HK-2 (cell line): ENCODE data around the gene H3-3A.
"Not testable (repeated sequence)": the region's sequence is repeated elsewhere in the genome, so short reads cannot be mapped to it uniquely, and the experiment has no call there.

Experiments
- DNase-seq: peaks from one replicate; pipeline ENCODE4 v3.0.0-alpha.2; 2018; ENCODE audit not compliant: unreplicated experiment

Gene H3-3A

DNA sequence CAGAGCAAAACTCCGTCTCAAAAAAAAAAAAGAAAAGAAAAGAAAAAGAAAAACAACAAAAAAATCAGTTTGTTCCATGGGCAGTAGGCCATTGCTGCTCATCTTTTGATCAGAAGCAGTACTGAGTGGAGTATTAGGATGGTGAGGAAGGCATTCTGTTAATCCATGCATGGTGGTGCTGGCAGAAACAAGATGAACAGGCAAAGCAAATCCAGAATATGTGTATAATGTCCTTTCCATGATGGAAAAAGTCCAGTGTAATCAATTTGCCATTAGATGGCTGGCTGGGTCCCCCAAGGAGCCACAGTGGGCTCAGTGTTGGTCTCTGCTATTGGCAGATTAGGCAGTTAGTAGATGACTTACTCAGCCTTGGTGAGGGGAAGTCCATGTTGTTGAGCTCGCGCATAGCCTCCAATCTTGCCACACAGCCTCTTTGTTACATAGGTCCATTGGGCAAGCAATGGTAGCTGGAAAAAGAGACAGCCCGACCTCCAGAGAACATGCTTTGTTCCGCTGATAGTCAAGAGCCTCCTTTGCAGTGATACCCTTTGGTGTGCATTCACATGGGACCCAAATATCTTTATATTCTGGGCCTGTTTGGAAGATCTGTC is 23.3 kb downstream of the H3-3A start:
- no peak for DNase-seq

DNA sequence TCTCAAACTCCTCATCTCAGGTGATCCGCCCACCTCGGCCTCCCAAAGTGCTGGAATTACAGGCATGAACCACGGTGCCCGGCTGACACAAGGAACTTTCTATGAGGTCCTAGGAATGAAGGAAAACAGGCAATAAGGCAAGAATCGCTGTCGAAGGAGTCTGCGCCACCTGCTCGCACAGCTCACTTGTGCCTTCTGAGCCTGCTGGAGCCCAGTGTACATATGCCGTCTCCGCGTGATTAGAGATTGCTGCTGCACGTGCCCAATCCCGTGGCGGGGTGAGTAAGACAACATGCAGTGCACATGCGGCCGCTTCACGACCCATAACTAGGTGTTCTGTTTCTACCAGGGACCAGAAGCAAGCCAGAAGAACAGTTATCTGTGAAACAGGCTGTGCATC is 24.3 kb downstream of the H3-3A start:
- no peak for DNase-seq

DNA sequence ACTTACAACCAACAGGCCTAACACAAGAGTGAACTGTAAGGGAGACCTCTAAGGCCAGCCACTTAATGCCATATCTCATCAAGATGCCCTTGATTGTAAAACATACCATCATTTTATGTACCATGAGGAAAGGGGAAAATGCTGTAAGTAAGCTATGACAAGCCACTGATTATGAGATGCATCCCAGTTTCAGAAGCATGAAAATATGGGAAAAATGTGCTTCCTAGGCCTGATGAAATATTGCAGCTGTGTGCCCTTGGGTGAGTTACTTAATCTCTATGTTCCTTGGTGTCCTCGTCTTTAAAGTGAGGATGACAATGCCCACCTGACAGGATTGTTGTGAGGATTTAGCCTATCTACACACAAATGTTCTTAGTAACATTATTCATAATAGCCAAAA is 28.9 kb downstream of the H3-3A start:
- no peak for DNase-seq

DNA sequence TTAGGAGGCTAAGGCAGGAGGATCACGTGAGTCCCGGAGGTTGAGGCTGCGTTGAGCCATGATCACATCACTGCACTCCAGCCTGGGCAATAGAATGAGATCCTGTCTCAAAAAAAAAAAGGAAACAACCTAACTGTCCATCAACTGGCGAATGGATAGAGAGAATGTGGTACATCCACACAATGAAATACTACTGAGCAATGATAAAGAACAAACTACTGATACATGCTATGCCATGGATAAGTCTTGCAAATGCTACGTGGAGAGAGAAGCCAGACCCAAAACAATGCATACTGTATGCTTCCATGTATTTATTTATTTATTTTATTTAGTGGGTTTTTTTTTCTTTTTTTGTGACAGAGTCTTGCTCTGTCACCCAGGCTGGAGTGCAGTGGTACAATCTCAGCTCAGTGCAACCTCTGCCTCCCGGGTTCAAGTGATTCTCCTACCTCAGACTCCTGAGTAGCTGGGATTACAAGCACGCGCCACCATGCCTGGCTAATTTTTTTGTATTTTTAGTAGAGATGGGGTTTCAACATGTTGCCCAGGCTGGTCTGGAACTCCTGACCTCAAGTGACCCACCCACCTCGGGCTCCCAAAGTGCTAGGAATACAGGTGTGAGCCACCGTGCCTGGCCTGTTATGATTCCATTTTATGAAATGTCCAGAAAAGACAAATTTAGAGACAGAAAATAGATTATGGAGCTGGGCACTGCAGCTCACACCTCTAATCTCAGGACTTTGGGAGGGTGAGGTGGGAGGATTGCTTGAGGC is 29.7 kb downstream of the H3-3A start:
- not testable (repeated sequence) for DNase-seq

DNA sequence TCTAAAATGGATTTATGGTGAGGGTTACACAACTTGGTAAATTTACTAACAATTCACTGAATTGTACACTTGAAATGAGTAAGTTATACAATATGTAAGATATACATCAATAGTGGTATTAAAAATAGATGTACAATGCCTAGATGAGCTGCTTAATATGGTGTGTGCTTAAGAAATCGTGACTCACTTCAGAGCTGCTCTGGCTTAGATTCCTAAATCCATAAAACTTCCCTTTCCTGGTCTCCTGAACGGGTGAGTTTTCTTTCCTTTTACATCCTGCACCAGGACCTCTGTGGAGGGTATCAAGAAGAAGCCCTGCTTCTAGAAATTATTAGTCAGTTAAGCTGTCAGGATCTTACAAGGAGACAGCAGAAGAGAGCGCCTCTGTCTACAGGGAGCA is 30.4 kb downstream of the H3-3A start:
- DNase-seq = no peak

DNA sequence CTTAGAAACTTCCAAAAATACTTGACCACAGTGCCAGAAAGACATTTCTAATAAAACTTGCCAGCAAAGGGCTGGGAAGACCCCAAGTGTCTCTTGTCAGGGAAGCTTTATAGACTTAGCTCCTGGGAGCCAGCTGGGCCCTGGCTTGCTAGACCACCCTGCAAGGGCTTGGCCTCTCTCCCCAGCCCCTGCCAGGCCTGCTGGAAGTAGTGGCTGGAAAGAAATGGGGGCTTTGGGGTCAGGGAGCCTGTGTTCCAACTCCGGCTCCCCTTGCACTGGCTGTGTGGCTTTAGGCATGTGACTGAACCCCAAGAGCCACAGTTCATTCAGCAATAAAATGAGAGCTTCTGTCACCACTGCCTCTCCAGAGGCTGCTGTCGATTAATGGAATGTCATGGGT is 31.1 kb downstream of the H3-3A start:
- DNase-seq = no peak

DNA sequence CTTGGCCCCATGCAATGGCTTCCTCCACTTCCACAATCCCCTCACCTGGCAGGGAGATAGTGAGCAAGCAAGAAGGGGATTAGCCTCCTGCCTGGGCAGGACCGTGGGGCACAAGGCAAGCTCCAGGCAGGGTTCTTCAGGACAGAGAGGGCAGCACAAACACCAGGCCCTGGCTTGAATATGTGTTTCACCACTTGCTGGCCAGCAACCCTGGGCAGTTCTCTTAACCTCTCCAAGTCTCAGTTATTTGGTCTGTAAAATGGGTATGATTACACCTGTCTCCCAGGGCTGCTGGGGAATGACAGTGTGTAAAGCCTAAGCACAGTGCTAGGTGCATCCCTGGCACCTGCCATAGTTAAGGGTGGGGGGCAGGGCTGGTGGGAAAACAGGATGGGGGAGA is 31.9 kb downstream of the H3-3A start:
- no peak for DNase-seq

DNA sequence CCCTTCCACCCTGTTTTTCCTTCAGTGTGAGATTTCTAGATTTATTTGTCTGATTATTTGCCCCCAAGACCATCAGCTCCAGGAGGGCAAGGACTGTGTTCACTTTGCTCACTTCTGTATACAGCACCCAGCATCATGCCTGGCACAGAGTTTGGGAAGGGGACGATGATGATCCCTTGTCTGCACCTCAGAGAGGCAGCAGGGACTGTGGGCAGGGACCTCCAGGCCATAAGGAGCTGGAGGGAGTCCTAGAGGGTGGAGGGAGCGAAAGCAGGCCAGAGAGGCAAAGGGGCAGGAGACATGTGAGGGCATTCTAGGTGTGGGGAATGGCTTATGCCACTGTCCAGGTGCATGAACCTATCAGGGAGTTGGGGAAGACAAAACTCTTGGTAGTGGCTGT is 32.8 kb downstream of the H3-3A start:
- no peak for DNase-seq

DNA sequence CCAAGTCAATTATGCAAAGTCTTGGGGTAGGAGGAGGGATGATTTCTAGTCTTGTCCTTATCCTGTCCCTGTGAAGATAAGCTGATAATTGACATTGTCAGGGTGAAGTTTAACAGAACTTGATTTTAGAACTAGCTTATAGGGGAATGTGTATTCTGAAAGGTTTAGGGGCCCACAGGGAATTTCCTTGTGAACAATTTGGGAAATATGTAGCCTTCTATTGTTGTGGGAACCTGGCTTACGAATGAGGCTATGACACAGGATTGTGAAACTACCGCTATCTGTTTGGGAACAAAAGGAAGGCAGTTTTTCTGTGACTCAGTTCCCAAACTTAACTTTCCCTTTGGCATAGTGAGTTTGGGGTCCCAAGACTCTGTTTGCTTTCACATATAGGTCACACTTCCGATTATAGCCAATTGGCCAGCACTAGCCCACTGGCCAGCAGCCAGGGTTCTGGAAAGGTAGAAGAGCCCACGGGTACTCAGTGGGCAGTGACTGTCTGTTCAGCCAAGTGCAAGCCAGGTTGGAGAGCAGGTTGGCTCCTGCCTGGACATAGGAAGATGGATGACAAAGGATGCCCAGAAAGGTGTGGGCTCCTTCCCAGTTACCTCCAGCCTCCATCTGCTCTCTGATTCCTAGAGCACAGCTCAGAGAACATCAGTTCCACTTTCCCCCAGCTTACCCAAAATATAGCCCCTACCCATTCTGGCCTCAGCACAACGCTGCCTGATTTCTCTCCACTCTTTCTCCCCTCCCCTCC is 35.5 kb downstream of the H3-3A start:
- no peak for DNase-seq

DNA sequence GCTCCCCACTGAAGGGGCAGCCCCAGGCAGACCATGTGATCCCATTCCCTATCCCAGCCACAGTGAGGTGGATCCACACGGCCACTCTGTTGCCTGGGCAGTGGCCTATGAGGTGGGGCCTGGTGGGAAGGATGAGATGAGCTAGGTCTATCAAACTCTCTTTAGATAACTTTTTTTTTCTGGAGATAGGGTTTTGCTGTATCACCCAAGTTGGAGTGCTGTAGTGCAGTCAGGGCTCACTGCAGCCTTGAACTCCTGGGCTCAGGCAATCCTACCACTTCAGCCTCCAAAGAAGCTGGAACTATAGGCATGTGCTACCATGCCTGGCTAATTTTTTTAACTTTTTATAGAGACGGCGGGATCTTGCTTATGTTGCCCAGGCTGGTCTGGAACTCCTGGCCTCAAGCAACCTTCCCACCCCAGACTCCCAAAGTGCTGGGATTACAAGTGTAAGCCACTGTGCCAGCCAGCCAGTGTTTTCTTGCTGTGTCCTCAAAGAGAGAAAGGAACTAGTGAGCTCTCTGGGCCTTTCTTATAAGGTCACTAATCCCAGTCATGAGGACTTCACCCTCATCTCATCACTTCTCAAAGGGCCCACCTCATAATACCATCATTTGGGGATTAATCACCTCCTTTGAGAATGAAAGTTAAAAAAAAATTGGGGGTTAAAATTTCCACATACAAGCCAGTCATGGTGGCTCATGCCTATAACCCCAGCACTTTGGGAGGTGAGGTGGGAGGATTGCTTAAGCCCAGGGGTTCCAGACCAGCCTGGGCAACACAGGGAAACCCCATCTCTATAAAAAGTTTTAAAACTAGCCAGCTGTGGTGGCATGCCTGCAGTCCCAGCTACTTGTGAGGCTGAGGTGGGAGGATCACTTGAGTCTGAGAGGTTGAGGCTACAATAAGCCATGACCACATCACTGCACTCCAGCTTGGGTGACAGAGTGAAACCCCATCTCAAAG is 36.6 kb downstream of the H3-3A start:
- no peak for DNase-seq

DNA sequence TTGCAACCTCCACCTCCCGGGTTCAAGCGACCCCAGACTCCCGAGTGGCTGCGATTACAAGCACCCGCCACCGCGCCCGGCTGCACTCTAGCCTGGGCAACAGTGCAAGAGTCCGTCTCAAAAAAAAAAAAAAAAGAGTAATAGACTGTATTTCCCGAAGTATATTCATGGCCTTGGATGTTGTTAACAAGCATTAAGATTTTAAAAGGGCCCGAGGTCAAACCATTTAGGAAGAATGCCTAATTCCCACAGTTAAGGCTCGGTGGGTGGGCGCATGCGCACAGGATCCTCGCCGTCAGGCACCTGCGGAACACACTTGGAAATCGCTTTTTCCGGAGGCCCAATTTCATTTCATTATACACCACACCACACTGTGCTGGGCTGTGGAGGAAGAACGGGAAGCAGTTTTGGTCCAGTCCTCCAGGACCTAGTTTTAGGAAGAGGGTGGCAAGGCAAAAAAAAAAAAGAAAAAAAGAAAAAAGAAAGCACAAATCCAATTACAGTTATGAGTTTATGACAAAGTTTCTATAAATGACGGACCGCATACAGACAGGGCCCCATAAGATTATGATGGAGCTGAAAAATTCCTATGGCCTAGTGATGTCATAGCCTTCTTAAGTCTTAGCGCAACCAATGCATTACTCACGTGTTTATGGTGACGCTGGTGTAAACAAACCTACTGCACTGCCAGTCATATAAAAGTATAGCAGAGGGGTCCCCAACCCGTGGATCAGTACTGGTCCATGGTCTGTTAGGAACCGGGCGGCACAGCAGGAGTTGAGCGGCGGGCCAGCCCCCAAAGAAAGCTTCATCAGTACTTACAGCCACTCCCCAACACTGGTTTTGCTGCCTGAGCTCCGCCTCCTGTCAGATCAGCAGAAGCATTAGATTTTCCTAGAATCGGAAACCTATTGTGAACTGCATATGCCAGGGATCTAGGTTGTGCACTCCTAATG is 38.2 kb downstream of the H3-3A start:
- DNase-seq = no peak

DNA sequence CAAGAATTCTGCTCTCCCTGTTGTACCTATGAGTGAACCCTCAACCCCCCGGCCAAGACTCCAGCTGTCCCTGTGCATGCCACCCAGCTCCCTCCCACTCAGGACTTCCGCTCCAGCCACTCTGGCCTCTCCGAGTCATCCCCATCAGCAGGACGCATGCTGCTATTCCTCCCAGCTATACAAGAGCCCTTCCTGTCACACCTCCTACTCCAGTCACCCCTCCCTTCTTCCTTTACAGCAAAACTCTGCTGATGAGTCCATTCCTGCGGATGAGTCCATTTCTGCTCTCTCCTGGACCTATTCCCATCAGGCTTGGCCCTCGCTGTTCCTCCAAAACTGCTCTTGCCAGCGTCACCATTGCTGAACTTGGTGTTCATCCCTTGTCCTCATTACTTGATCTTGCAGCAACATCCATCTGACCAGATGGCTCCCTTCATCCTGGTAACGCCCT is 42.2 kb downstream of the H3-3A start:
- no peak for DNase-seq

DNA sequence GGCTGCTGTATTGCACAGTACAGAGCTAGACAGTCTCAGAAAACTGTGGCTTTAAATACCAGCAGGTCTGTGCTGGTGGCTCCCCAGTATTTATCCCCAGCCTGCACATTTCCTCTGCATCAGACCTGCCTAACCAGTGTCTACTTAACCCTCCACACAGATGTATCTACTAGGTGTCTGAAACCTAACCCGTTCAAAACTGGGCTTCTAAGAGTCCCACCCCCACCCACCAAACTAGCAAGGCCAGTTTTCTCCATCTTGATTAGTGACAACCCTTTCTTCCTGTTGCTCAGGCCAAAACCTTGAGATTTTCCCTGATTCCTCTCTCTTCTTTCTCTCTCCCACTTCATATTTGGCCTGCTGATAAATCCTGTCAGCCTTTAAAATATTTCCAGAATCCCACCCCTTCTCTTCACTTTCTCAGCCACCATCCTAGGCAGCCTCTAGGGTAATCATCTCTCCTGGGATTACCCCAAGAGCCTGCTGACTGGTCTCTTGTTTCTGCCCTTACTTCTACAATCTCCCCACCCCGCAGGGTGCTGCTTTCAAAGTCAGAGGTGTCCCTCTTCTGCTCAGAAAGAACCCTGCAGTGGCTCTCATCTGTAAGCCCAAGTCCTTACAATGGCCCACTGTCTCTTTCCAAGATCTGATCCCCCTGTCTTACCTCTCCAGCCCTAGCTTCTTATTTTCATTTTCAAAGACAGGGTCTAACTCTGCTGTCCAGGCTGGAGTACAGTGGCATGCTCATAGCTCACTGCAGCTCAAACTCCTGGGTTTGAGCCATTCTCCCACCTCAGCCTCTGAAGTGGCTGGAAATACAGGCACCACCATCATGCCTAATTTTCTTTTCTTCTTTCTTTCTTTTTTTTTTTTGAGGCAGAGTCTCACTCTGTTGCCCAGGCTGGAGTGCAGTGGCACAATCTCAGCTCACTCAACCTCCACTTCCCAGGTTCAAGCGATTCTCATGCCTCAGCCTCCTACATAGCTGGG is 45.2 kb downstream of the H3-3A start:
- DNase-seq = no peak

DNA sequence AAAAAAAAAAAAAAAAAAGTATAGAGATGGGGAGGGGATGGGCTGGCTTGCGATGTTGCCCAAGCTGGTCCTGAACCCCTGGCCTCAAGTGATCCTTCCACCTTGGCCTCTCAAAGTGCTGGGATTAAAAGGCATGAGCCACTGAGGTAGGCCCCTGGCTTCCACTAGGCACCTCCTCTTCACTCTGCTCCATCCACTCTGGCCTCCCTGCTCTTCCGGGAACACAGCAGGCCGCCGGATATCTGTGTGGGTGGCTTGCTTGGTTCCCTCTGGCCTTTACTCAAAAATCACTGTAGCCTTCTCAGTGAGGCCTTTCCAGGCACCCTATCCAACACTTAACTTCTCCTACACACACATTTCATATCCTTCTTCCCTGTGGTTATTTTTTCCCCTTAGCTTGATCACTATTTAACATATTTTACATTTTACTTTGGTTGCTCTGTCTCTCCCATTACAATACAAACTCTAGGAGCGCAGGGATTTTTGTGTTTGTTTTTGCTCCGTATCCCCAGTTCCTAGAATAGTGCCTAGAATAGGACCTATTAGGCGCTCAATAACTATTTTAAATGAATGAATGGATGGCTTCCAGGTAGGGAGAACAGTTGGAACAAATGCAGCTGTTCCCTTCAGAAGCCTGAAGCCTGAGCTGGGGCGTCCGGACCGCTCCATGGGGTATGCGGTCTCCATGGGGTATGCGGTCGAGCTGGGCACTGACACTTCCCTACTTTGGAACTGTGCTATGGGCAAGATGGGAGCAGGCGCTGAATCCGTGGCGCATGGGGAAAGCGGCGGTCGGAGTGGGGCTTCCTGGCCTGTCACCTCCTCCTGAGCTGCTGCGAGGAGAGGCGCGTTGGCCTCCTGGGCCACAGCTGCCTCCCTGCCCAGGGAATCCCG is 46.7 kb downstream of the H3-3A start:
- no peak for DNase-seq

DNA sequence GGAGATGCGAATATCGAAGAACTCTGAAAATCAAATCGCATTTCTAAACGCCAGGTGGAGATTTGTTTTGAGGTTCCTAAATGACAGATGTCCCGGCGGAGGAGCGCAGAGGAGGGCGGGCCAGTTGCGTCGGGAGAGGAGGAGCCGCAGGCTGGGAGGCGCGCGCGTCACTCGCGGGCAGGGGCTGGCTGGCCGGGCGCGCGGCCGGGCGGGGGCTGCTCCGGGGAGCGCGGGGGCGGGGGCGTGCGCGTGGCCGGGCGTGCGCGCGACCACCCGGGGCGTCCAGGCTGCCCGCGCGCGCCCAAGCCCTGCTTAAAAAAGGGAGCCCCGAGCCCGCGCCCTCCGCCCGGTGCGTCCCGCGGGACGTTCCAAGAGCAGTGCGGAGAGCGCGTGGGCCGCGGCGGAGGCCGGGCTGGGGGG is 47.3 kb downstream of the H3-3A start:
- DNase-seq = peak; percentile 82

DNA sequence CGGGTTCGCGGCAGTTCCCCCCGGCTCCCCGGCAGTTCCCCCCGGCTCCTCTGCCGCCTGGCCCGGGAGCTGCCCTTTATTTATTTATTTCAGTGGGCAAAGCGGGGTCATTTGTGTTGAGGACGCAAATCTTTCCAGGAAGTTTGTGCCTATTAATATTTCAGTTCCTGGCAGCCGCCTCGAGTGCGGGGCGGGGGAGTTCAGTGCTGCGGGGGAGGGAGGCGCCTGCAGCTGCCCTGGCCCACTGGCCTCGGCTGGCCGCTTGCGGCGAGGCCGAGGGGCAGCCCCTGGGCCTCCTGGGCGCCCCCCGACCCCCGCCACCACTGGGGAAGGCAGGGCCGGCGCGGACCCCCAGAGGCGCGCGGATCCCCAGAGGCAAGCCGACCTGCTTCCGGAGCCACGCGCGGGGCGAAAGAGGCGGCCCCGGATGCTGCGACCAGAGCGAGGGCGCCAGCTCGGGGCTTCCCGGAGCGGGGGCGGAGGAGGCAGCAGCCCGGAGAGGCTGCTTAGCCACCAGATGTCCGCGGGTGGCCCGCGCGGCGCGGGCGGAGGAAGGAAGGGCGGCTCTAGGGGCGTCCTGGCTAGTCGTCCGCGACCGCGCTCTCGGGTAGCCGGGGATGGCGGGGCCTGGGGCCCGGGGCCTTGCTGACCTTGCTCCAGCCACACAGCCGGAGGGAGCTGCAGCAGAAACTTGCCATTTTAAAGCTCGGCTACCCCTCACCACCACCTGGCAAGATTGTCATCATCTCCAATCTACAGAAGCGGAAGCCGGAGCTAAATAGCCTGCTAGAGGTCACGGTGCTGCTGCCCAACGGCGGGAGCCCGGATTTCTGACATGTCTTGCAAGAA is 48.0 kb downstream of the H3-3A start:
- DNase-seq = peak; percentile 71
